Measurements from ENCODE around the gene FGGY.
"Not testable (repeated sequence)": the region's sequence is repeated elsewhere in the genome, so short reads cannot be mapped to it uniquely, and the experiment has no call there.

FGGY gene

GRCh38 chr1:59596956-59597355 is 300.1 kb downstream of the FGGY start:
- TF ChIP-seq EZH2 (IDR thresholded peaks at IDR 0.05) (no peak), POLR2AphosphoS5 (IDR thresholded peaks at IDR 0.05; ENCODE audit: borderline replicate concordance, low read depth, low read length) (no peak), FOXP2 (optimal IDR thresholded peaks at IDR 0.05; ENCODE audit: control extremely low read depth, extremely low read length, insufficient read depth) (no peak)
- no peak overlapping the region for H3K27ac ChIP-seq
- H3K36me3 ChIP-seq (ENCODE audit: insufficient read depth, low read length) = no peaks in the 10 kb centered on the region
- DNase-seq (ENCODE audit: low read depth, low spot score) = no peak
- H3K9ac ChIP-seq (ENCODE audit: insufficient read length) = no peak overlapping the region
- no peak overlapping the region for H3K4me3 ChIP-seq
- H3K9me3 ChIP-seq (ENCODE audit: low read depth, low read length) = no peaks in the 10 kb centered on the region

- TF ChIP-seq FOXP2 (optimal IDR thresholded peaks at IDR 0.05; ENCODE audit: control extremely low read depth, extremely low read length, insufficient read depth) = no peak
- TF ChIP-seq POLR2AphosphoS5 (IDR thresholded peaks at IDR 0.05; ENCODE audit: borderline replicate concordance, low read depth, low read length) = no peak
- TF ChIP-seq EZH2 (IDR thresholded peaks at IDR 0.05) = no peak
- H3K27ac ChIP-seq = no peak overlapping the region
- H3K4me3 ChIP-seq = no peak overlapping the region
- no peak for DNase-seq (ENCODE audit: low read depth, low spot score)
- no peaks in the 10 kb centered on the region for H3K36me3 ChIP-seq (ENCODE audit: insufficient read depth, low read length)
- no peak overlapping the region for H3K9ac ChIP-seq (ENCODE audit: insufficient read length)
- no peaks in the 10 kb centered on the region for H3K9me3 ChIP-seq (ENCODE audit: low read depth, low read length)
These were observed 300.7 kb downstream of the FGGY start for GRCh38 chr1:59597420-59598119.

- no peaks in the 10 kb centered on the region for H3K36me3 ChIP-seq (ENCODE audit: insufficient read depth, low read length)
- H3K9me3 ChIP-seq (ENCODE audit: low read depth, low read length) = no peaks in the 10 kb centered on the region
- H3K9ac ChIP-seq (ENCODE audit: insufficient read length) = no peak overlapping the region
- H3K27ac ChIP-seq = no peak overlapping the region
- no peak overlapping the region for H3K4me3 ChIP-seq
- no peak for TF ChIP-seq FOXP2 (optimal IDR thresholded peaks at IDR 0.05; ENCODE audit: control extremely low read depth, extremely low read length, insufficient read depth)
- no peak for TF ChIP-seq POLR2AphosphoS5 (IDR thresholded peaks at IDR 0.05; ENCODE audit: borderline replicate concordance, low read depth, low read length)
- no peak for TF ChIP-seq EZH2 (IDR thresholded peaks at IDR 0.05)
- no peak for DNase-seq (ENCODE audit: low read depth, low spot score)
These were observed 301.2 kb downstream of the FGGY start for GRCh38 chr1:59598120-59598440.

- no peak overlapping the region for H3K4me3 ChIP-seq
- TF ChIP-seq EZH2 (IDR thresholded peaks at IDR 0.05) (no peak), POLR2AphosphoS5 (IDR thresholded peaks at IDR 0.05; ENCODE audit: borderline replicate concordance, low read depth, low read length) (no peak), FOXP2 (optimal IDR thresholded peaks at IDR 0.05; ENCODE audit: control extremely low read depth, extremely low read length, insufficient read depth) (no peak)
- H3K27ac ChIP-seq = no peak overlapping the region
- no peak for DNase-seq (ENCODE audit: low read depth, low spot score)
- no peaks in the 10 kb centered on the region for H3K36me3 ChIP-seq (ENCODE audit: insufficient read depth, low read length)
- H3K9ac ChIP-seq (ENCODE audit: insufficient read length) = no peak overlapping the region
- H3K9me3 ChIP-seq (ENCODE audit: low read depth, low read length) = no peaks in the 10 kb centered on the region
These were observed 304.1 kb downstream of the FGGY start for GRCh38 chr1:59601041-59601441.

- Histone ChIP-seq H3K4me3 (no peak overlapping the region), H3K9ac (ENCODE audit: insufficient read length) (no peak overlapping the region), H3K36me3 (ENCODE audit: insufficient read depth, low read length) (no peaks in the 10 kb centered on the region), H3K27ac (no peak overlapping the region), H3K9me3 (ENCODE audit: low read depth, low read length) (no peaks in the 10 kb centered on the region)
- TF ChIP-seq POLR2AphosphoS5 (IDR thresholded peaks at IDR 0.05; ENCODE audit: borderline replicate concordance, low read depth, low read length) (no peak), FOXP2 (optimal IDR thresholded peaks at IDR 0.05; ENCODE audit: control extremely low read depth, extremely low read length, insufficient read depth) (no peak), EZH2 (IDR thresholded peaks at IDR 0.05) (no peak)
- no peak for DNase-seq (ENCODE audit: low read depth, low spot score)
These were observed 304.9 kb downstream of the FGGY start for GRCh38 chr1:59601811-59602210.

GRCh38 chr1:59604191-59604590 is 307.3 kb downstream of the FGGY start:
- Histone ChIP-seq H3K9me3 (ENCODE audit: low read depth, low read length) (no peaks in the 10 kb centered on the region), H3K9ac (ENCODE audit: insufficient read length) (no peak overlapping the region), H3K27ac (no peak overlapping the region), H3K36me3 (ENCODE audit: insufficient read depth, low read length) (no peaks in the 10 kb centered on the region), H3K4me3 (no peak overlapping the region)
- DNase-seq (ENCODE audit: low read depth, low spot score) = no peak
- no peak for TF ChIP-seq EZH2 (IDR thresholded peaks at IDR 0.05)
- no peak for TF ChIP-seq FOXP2 (optimal IDR thresholded peaks at IDR 0.05; ENCODE audit: control extremely low read depth, extremely low read length, insufficient read depth)
- TF ChIP-seq POLR2AphosphoS5 (IDR thresholded peaks at IDR 0.05; ENCODE audit: borderline replicate concordance, low read depth, low read length) = no peak

- no peaks in the 10 kb centered on the region for H3K9me3 ChIP-seq (ENCODE audit: low read depth, low read length)
- no peak overlapping the region for H3K27ac ChIP-seq
- no peaks in the 10 kb centered on the region for H3K36me3 ChIP-seq (ENCODE audit: insufficient read depth, low read length)
- no peak for TF ChIP-seq FOXP2 (optimal IDR thresholded peaks at IDR 0.05; ENCODE audit: control extremely low read depth, extremely low read length, insufficient read depth)
- no peak for TF ChIP-seq EZH2 (IDR thresholded peaks at IDR 0.05)
- DNase-seq (ENCODE audit: low read depth, low spot score) = no peak
- H3K4me3 ChIP-seq = no peak overlapping the region
- no peak overlapping the region for H3K9ac ChIP-seq (ENCODE audit: insufficient read length)
These were observed 308.3 kb downstream of the FGGY start for GRCh38 chr1:59605184-59605583.

GRCh38 chr1:59605761-59606160 is 308.9 kb downstream of the FGGY start:
- no peak overlapping the region for H3K9ac ChIP-seq (ENCODE audit: insufficient read length)
- H3K36me3 ChIP-seq (ENCODE audit: insufficient read depth, low read length) = no peaks in the 10 kb centered on the region
- no peaks in the 10 kb centered on the region for H3K9me3 ChIP-seq (ENCODE audit: low read depth, low read length)
- no peak overlapping the region for H3K27ac ChIP-seq
- TF ChIP-seq FOXP2 (optimal IDR thresholded peaks at IDR 0.05; ENCODE audit: control extremely low read depth, extremely low read length, insufficient read depth) = no peak
- no peak for TF ChIP-seq POLR2AphosphoS5 (IDR thresholded peaks at IDR 0.05; ENCODE audit: borderline replicate concordance, low read depth, low read length)
- no peak for TF ChIP-seq EZH2 (IDR thresholded peaks at IDR 0.05)
- DNase-seq (ENCODE audit: low read depth, low spot score) = no peak
- no peak overlapping the region for H3K4me3 ChIP-seq

GRCh38 chr1:59609245-59609644 is 312.4 kb downstream of the FGGY start:
- no peak overlapping the region for H3K9ac ChIP-seq (ENCODE audit: insufficient read length)
- H3K27ac ChIP-seq = no peak overlapping the region
- TF ChIP-seq FOXP2 (optimal IDR thresholded peaks at IDR 0.05; ENCODE audit: control extremely low read depth, extremely low read length, insufficient read depth) (no peak), EZH2 (IDR thresholded peaks at IDR 0.05) (no peak), POLR2AphosphoS5 (IDR thresholded peaks at IDR 0.05; ENCODE audit: borderline replicate concordance, low read depth, low read length) (no peak)
- no peak for DNase-seq (ENCODE audit: low read depth, low spot score)
- no peaks in the 10 kb centered on the region for H3K36me3 ChIP-seq (ENCODE audit: insufficient read depth, low read length)
- no peaks in the 10 kb centered on the region for H3K9me3 ChIP-seq (ENCODE audit: low read depth, low read length)
- no peak overlapping the region for H3K4me3 ChIP-seq

GRCh38 chr1:59610499-59610898 is 313.6 kb downstream of the FGGY start:
- not testable (repeated sequence) for H3K36me3 ChIP-seq (ENCODE audit: insufficient read depth, low read length); DNase-seq (ENCODE audit: low read depth, low spot score); H3K9me3 ChIP-seq (ENCODE audit: low read depth, low read length); H3K27ac ChIP-seq; H3K4me3 ChIP-seq; H3K9ac ChIP-seq (ENCODE audit: insufficient read length)
